Suppressor macrophage treated with lipopolysaccharide for 4 hours (primary cell): ENCODE measurements around the gene OSBPL1A.

ENCODE experiments used
- DNase-seq: peaks from one replicate; pipeline ENCODE4 v3.0.0-alpha.2; 2020

The OSBPL1A gene

DNA sequence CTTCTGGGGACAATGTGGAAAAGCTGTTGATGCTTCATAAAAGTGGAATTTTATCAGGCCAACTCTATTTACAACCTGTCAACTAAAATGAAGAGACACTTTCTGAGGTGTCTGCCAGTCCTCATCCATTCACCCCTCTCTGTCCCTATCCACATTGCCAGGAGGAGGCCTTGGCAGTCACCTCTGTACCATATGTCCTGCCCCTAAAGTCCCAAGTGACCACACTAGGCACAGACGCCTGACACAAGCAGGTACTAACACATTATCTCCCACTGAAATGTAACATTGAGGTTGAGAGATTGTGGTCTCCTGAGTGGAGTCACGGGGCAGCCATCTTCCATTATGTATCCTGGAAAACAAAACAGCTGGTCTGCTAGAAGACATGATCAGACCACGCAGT is 71.4 kb downstream of the OSBPL1A start:
- DNase-seq, result no peak

DNA sequence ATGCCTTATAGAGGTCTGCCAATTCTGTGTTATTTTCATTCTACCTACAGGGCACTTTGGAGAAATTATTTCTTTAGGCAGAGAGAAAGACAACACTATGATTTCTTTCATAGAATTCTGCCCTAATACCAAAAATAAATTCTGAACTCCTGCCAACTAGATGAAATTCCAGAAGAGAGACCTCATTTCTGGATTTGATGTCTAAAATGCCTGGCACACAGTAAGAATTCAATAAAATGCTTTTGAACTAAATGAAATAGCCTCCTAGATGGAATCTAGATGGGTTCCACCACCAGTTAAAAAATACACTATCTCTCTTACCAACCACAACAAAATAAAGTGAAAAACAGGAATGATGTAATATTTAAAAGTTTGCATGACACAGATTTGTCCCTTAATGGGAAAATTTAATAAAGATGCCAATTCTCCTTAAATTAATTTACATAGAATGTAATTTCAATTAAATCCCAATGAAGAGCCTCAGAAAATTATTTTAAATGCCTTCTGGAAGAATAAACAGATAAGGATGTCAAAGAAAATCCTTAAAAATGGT is 75.0 kb downstream of the OSBPL1A start:
- no peak for DNase-seq

DNA sequence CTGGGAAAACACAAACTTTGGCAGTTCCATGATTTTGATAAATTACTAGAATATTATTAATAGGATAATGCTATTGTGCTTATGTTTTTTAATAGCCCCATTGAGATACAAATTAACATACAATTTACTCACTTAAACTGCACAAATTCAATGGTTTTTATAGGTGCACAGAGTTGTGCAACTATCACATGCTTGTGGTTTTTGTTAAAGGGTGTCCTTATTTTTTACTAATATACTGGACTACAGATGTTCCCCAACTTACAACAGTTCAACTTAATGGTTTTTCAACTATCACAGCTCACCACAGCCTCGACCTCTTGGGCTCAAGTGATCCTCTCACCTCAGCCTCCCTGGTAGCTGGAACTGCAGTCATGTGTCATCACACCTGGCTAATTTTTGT is 76.6 kb downstream of the OSBPL1A start:
- no peak for DNase-seq

DNA sequence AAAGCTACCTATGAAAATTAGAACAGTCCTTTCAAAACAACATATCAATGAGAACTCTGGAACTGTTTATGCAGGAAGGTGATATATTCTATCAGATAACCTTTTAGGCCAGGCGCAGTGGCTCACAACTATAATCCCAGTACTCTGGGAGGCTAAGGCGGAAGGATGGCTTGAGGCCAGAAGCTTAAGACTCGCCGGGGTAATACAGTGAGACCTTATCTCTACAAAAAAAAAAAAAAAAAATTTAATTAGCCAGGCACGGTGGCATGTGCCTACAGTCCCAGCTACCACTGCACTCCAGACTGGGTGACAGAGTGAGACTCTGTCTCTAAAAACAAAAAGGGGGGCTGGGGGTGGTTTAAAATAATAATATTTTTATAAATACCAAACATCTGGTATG is 77.9 kb downstream of the OSBPL1A start:
- no peak for DNase-seq

DNA sequence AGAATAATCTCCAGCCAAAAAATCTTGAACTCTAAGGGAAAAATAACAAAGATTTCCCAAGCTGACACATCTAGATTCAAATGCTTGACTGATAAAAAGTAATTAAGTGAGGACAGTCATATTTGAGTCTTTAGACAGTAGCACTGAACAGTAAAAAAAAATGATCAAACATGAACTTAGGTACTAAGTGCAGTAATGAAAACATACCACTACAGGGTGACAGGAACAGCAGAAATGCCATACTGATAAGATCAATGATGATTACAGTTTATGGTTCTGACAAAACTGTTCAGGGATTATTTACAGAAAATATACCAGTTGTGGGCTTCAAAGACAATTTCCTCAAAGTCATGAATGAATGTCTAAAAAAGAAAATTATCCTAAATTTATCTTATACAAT is 80.3 kb downstream of the OSBPL1A start:
- DNase-seq, result no peak

DNA sequence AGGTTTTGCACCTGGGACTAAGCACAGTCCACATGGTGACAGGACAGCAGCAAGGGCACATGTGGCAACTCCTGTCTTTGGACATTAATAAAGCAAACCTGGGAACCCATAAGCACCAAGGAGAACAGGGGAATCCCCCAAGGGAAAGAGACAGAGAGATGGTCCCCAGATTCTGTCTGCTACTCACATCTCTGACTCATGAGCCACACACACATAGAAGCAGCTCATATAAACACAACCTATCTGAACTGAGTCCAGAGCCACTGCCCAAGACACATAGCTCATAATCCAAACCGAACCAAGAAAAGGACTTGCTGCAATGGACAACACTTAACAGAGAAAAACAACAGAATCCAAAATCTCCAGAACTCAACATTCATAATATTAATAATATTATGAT is 82.5 kb downstream of the OSBPL1A start:
- DNase-seq, result no peak

DNA sequence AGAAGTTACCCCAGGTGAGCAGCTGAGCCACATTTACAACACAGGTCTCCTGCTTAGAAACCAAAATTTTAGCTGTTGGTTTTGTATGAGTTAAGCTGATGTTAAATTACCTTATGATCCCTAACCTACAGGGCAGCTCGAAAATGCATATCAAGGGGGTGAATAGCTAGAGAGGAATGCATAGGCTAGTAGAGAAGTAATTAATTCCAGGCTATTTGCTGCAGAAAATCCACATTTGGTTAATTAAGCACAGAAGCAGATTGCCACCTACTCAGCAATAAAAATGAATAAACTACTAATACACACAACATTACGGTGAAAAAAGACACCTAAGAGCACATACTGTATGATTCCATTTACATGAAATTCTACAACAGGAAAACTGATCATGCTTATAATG is 91.4 kb downstream of the OSBPL1A start:
- no peak for DNase-seq

DNA sequence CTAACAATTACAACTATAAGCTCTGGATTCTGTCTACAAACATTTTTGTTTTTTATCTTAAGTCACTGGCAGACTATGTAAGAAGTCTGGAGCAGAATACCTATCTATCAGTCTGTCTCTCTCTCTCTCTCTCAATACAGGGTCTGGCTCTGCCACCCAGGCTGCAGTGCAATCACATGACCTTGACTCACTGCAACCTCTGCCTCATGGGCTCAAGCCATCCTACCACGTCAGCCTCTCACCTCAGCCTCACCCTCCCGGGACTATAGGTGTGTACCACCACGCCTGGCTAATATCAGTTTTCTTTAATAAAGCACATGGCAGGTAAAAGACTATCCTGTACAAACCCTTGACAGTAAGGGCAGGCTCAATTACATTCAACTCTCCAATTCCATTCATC is 96.9 kb downstream of the OSBPL1A start:
- DNase-seq, result no peak

DNA sequence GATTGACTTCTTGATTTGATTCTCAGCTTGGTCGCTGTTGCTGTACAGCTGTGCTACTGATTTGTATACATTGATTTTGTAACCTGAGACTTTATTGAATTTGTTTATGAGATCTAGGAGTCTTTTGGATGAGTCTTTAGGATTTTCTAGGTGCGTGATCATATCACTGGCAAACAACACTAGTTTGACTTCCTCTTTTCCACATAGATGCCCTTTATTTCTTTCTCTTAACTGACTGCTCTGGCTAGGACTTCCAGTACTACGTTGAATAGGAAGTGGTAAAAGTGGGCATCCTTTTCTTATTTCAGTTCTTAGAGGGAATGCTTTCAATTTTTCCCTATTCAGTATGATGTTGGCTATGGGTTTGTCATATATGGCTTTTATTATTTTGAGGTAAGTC is 101.3 kb downstream of the OSBPL1A start:
- no peak for DNase-seq

DNA sequence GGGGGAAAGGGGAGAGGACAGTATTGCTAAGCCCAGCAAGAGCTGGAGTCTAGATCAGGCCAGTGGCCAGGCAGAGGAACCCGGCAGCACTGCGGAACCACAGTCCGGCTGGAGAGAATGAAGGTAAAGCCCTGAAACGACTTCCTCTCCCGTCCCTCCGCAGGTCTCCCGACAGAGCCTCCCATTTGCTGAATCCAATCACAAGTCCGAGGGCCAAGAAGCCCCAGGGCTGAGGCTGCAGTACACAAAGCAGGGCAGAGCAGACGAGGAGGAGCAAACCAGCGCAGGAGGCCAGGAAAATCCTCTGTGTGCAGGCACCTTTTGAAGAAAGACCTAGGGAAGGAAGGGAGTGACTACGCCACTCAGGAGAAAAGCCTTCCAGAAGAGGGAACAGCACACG is 104.4 kb downstream of the OSBPL1A start:
- DNase-seq, result no peak

DNA sequence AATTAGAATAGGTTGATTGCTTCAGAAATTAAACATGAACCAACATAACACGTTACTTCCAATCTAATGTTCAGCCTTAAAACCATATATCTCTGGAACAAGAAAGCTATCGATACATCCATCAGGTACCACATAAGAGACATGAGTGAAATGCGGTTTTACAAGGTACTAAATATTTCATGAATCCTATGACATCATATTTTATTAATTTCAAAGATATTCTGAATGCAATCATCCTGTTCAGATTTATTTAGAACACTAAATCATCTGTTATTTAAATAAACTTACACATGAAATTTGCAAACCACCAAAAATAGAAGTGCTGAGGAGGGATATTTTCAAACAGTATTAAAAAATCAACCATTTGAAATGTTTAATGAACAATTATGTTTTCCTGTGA is 119.0 kb downstream of the OSBPL1A start:
- no peak for DNase-seq

DNA sequence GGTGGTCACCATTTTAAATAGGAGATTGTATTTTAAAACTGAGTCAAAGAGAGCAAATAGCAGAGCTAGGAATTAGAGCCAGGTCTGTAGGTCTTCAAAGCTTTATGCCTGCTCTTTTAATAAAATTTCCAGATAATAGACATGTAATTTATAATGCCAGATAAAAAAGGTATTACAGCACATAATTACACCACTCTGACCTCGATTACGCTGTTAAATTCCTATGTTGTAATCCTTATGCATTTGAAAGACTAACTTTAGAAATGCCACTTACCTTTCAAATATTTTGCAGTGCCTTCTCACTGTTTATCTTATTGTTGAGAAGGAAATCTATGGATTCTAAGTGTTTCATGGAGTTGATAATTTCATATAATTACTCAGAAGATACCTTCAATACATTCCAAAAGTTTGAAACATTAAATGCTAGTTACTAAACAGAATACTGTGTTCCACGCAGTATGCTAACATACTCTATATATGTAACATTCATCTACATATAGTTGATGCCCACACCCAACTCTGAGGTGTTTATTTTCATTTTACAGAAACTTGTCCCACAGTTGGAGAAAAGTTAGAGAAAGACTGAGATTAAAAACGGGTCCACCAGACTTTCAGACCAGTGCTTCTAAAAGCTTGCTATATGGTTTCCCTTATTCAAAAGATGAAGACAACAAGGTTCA is 120.0 kb downstream of the OSBPL1A start:
- DNase-seq, result no peak

DNA sequence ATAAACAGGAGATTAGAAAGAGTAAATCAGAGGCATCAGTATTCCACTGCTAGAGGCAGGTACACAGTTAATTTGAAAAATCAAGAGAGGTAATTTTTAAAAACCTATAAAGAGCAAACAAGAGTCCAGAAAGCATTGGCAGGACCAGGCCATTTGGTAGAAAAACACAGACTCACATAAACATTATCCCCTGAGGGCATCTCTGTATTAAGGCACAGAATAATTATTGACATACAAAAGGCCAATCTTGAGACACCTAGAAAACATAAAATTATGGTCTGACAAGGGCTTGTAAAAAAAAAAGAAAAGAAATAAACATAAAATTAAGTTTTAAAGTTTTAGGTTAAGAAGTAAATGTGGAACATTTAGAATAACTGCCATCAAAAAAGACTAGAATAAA is 120.6 kb downstream of the OSBPL1A start:
- no peak for DNase-seq

DNA sequence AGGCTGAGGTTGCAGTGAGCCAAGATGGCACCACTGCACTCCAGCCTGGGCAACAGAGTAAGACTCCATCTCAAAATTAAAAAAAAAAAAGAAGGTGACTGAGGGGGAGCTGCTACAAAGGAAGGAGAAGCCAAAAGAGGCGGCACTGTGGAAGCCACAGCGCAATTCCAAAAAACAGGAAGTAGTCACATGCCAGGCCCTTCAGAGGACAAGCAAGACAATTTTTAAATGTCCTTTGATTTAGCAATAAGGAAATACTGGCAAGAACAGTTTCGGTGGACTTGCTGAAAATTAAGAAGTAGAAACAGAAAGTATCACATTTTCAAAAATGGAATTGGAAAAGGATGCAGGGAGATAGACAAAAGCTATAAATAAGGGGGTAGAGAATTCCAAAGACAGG is 122.8 kb downstream of the OSBPL1A start:
- peak; percentile 89 for DNase-seq

DNA sequence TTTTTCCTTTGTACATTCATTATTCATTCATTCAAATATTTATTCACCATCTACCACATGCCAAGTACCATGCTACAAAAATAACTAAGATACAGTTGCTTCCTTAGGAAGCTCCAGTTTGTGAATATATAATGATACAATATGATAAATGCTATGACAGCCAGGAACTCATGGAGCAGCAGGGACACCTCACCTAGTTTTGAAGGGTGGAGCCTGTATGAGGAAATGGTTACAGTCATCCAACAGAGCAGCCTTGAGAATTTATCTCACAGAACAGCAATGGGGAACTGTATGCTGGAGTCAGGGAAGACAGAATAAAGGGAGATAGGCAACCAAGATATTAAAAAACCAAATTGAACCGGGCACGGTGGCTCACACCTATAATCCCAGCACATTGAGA is 124.0 kb downstream of the OSBPL1A start:
- DNase-seq, result peak; percentile 58

DNA sequence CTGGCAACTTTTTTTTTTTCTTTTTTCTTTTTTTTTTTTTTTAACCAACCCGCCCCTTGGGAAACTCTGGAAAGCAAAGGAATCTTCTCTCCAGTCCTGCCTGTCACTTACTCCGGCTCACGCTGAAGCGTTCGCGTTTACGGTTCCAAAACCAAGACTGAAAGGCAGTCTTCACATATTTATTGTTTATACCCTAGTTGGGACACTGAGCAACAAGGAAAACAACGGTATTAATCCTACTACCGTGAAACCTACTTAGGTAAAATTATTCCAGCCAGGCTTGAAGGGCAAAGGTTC is 125.4 kb downstream of the OSBPL1A start:
- DNase-seq, result no peak

DNA sequence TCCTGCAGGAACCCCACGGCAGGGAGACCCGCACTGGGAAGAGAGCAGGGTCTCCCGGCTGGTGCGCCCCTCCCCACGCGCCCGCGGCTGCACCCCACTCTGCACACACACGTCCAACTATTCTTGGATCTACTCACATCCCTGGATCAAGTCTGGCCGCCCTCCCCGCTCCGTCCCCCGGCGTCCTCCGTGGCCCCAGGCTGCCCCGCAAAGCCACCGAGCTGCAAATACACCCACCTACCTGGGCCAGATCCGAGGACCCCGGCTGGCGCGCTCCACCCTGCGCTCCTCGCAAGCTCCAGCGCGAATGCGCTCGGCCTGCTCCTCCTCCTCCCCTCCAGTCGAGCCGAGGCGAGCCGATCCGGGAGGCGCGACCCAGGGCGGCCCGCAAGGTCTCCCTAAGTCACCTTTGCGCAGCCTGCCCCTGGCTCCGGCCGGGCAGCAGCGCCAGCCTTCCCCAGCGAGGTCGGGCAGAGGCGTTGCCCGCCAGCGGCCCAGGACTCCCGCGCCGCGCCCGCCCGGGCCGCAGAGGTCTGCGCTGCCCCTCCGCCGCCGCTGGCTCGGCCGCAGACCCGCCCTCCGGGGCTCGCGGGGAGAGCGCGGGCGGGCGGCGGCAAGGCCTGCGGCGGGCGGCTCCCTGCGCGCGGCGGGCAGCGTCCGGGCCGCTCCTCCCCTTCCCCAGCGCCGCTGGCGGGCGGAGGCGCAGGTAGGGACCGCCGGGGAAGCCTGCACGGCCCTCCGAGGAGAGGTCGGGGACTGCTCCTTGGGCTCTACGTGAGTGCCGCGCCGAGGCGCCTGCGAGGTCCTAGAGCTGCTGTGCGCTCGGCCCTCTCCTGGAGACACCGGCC is 126.0 kb downstream of the OSBPL1A start:
- peak; percentile 68 for DNase-seq

DNA sequence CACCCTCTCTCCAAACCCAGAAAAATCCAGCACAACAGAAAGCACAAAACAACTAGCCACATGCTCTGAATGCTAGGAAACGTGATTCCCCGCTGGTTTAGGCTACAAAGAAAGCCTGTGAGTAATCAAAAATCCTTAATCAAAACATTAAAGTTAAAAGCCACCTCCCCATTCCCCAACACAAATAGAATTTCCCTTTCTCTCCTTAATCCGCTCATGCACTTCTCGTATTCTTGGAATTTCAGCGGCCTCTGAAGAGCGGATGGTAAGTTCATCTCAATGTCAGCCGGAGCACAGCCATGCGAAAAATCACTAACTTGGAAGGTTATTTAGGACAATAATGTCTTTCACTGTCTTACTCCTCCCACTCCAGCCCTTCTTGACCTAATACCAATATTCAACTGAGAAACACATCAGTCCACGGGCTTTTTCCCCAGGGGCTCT is 126.7 kb downstream of the OSBPL1A start:
- no peak for DNase-seq

DNA sequence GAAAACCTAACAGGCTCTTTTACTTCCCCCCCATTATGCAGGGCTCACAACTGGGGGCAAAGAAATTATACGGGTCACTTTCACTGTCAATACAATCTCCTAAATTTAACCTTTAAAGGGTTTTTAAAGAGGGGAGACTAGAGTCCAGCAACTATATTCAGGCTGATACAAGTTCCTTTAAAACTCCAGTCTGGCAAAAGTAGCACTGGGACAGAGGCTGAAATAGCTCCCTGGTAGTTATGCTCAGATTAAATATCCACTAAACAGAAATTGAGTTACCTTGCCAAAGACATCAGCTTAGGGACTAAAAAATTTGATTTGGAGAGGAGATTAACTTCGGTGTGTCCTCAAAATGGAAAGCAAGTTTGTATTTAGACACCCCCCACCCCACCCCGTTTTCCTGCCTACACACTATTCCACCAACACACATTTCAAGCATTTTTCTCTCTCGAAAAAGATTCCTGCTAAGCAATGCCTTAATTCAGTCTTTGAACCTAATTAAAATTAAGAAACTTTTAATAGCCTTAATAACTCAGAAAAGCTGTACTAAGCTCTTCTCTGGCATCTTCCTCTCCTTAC is 127.2 kb downstream of the OSBPL1A start:
- no peak for DNase-seq

DNA sequence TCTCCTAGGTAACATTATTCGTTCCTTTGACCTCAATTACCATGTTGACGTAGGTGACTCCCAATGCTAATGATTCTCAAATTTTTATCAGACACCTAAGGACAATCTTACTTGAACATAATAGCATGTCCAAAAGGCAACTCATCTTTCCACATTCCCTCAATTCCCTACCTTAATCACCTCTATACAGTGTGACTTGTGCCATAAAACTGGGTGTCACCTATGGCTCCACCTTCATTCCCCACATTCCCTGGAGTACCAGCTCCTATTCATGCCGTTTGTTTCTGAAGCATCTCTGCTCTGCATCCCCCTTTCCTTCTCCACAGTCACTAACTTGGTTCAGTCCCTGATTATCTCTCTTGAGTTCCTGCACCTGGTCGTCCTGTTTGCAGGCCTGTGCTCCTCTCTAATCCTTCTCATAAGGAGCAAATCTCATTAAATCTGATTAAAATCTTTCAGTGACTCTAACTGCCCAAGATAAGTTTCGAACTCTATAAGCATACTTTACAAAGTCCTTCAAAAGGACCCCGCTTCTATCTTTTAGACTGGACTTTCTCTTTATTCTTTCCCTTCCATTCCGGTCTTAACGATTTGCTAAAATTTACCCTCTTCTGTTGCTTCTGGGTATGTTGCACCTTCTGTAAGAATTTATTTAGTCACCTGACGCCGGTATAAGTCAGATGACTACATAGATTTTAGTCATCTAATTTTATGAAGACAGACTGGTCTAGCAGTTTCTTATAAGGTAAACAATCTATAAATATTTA is 128.7 kb downstream of the OSBPL1A start:
- DNase-seq, result no peak

DNA sequence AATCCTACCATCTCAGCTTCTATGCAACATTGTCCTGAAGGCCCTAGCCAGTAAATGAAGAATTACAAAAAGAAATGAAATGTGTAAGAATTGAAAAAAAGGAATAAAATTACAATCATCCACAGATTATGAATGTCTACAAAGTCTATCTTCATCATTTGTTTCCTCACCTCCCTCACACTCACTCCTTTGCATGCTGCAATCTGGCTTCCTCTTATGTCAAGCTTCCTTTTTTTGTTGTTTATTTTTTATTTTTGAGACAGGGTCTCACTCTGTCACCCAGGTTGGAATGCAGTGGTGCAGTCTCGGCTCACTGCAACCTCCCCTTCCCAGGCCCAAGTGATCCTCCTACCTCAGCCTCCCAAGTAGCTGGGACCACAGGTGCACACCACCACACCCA is 129.7 kb downstream of the OSBPL1A start:
- DNase-seq, result no peak

DNA sequence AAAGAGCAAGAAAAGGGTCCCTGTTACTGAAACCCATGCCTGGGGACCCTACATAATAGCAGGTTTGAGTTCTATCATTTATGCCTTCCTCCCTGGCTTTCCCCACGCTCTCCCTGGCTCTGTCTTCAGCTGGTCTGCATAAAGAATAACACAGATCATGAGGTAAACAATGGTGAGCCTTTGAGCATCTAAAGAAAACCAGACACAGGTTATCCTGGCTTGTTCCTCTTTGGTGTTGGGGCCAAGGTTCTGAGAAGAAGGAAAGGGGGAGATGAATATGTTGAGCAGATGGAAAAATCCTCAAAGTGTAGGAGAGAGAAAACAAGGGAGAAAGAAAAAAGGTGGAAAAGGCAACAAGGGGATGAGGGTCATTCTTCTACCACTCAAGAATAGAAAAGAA is 131.5 kb downstream of the OSBPL1A start:
- no peak for DNase-seq

DNA sequence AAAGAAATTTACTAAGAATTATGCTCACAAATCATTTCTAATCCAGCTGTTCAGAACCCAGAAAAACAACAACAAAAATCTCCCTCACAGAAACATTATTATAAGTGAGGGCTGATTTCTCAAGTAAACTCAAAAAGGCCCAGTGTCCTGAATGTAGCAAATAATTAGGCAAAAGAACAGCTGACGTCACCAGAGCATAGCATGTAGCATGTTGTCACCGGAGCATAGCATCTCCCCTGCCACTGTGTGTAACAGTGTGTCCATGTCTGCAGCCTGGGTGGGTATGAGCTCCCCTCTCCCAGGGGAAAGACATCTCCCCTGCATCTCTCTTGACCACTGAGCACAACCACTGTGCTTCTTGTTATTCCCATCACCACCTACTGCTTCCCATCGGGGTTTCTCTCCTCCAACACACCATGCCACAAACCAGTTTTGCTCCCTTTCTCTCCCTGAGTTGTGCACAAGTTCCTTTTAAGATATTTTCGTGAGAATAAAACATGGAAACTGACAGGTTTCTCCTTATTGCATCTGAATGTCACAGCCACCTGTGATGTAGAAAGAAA is 132.0 kb downstream of the OSBPL1A start:
- DNase-seq, result no peak
